Measurements from ENCODE around the gene RDH16.
"Not testable (repeated sequence)": the region's sequence is repeated elsewhere in the genome, so short reads cannot be mapped to it uniquely, and the experiment has no call there.

The RDH16 gene

GRCh38 chr12:56979628-56980027, 22.2 kb upstream of the RDH16 start:
- Histone ChIP-seq H3K4me3 (no peak overlapping the region), H3K27me3 (no peaks in the 10 kb centered on the region), H3K27ac (no peak overlapping the region), H3K36me3 (no peaks in the 10 kb centered on the region), H3K4me1 (no peaks in the 10 kb centered on the region), H3K9me3 (no peaks in the 10 kb centered on the region)
- intact Hi-C loops (cut with DNase I; ENCODE audit: low total_unique reads), result no loop called here
- TF ChIP-seq CTCF (IDR thresholded peaks at IDR 0.05), result no peak
- no peak for DNase-seq

GRCh38 chr12:56978397-56979138, 21.2 kb upstream of the RDH16 start:
- Histone ChIP-seq H3K27ac (no peak overlapping the region), H3K4me1 (no peaks in the 10 kb centered on the region), H3K4me3 (no peak overlapping the region), H3K9me3 (no peaks in the 10 kb centered on the region), H3K36me3 (no peaks in the 10 kb centered on the region), H3K27me3 (no peaks in the 10 kb centered on the region)
- no peak for TF ChIP-seq CTCF (IDR thresholded peaks at IDR 0.05)
- intact Hi-C loops (cut with DNase I; ENCODE audit: low total_unique reads), result no loop called here
- DNase-seq, result no peak

- H3K27me3 ChIP-seq; DNase-seq; H3K36me3 ChIP-seq; intact Hi-C loops (cut with DNase I; ENCODE audit: low total_unique reads); H3K4me3 ChIP-seq; H3K4me1 ChIP-seq; H3K9me3 ChIP-seq; H3K27ac ChIP-seq: not testable (repeated sequence)
These were observed 20.0 kb upstream of the RDH16 start for GRCh38 chr12:56977361-56977760.

GRCh38 chr12:56974224-56974623, 16.8 kb upstream of the RDH16 start:
- H3K4me1 ChIP-seq; H3K27me3 ChIP-seq; H3K4me3 ChIP-seq; H3K27ac ChIP-seq; H3K36me3 ChIP-seq; DNase-seq; intact Hi-C loops (cut with DNase I; ENCODE audit: low total_unique reads); H3K9me3 ChIP-seq: not testable (repeated sequence)

GRCh38 chr12:56968910-56969309, 11.5 kb upstream of the RDH16 start:
- H3K36me3 ChIP-seq; H3K27ac ChIP-seq; H3K9me3 ChIP-seq; H3K4me1 ChIP-seq; H3K4me3 ChIP-seq; H3K27me3 ChIP-seq; DNase-seq; intact Hi-C loops (cut with DNase I; ENCODE audit: low total_unique reads): not testable (repeated sequence)

- H3K9me3 ChIP-seq; H3K4me1 ChIP-seq; intact Hi-C loops (cut with DNase I; ENCODE audit: low total_unique reads); DNase-seq; H3K27ac ChIP-seq; H3K27me3 ChIP-seq; H3K4me3 ChIP-seq; H3K36me3 ChIP-seq: not testable (repeated sequence)
These were observed 8.7 kb upstream of the RDH16 start for GRCh38 chr12:56965997-56966642.

GRCh38 chr12:56965124-56965523, 7.7 kb upstream of the RDH16 start:
- H3K36me3 ChIP-seq; H3K27ac ChIP-seq; H3K4me3 ChIP-seq; H3K27me3 ChIP-seq; intact Hi-C loops (cut with DNase I; ENCODE audit: low total_unique reads); H3K9me3 ChIP-seq; DNase-seq; H3K4me1 ChIP-seq: not testable (repeated sequence)

- H3K4me1 ChIP-seq; H3K36me3 ChIP-seq; H3K4me3 ChIP-seq; H3K27me3 ChIP-seq; H3K27ac ChIP-seq; DNase-seq; intact Hi-C loops (cut with DNase I; ENCODE audit: low total_unique reads): not testable (repeated sequence)
- H3K9me3 ChIP-seq, result peaks cover 0 to 11% (median 11%) of the 10 kb centered on the region in 3 donors
These were observed 6.1 kb upstream of the RDH16 start for GRCh38 chr12:56963557-56963956.

GRCh38 chr12:56962247-56962646, 4.8 kb upstream of the RDH16 start:
- DNase-seq; H3K4me3 ChIP-seq; H3K27me3 ChIP-seq; intact Hi-C loops (cut with DNase I; ENCODE audit: low total_unique reads); H3K27ac ChIP-seq; H3K36me3 ChIP-seq; H3K4me1 ChIP-seq: not testable (repeated sequence)
- H3K9me3 ChIP-seq, result peaks cover 0 to 22% (median 17%) of the 10 kb centered on the region in 3 donors
